GM23338 (cell line): Measurements from ENCODE around the gene KIAA0513. TPM values are rescaled to one million over a fixed set of nuclear protein-coding genes. Genes with fewer than 3 reads are reported as not detected.

Source experiments
- ATAC-seq: fragments of 200-7000 bp; cut with Tn5 transposase; 3 replicates; pipeline ENCODE4 v1.9.1; 2020
- DNase-seq: peaks from one replicate; pipeline ENCODE4 v3.0.0-alpha.2; 2015; ENCODE audit warnings: low spot score
- H2AFZ ChIP-seq: fragments of 200-600 bp; sonication (generic); 2 replicates; pipeline ENCODE4 v1.8.0; 2016; ENCODE audit warnings: antibody characterized with exemption, mild to moderate bottlenecking, moderate library complexity
- H3F3A ChIP-seq: fragments of 200-600 bp; sonication (generic); replicated peaks from 2 replicates; pipeline ENCODE4 v1.8.0; 2017; ENCODE audit warnings: antibody characterized with exemption, mixed run types, low read depth
- H3K27ac ChIP-seq: fragments of 200-600 bp; sonication (generic); 2 replicates; pipeline ENCODE4 v1.6.1; 2016; ENCODE audit warnings: low read depth
- H3K27me3 ChIP-seq: fragments of 200-600 bp; sonication (generic); 2 replicates; pipeline ENCODE4 v1.8.0; 2016; ENCODE audit warnings: mild to moderate bottlenecking, mixed run types, moderate library complexity; ENCODE audit not compliant: insufficient read depth
- H3K36me3 ChIP-seq: fragments of 200-600 bp; sonication (generic); 2 replicates; pipeline ENCODE4 v1.8.0; 2016; ENCODE audit warnings: mild to moderate bottlenecking; ENCODE audit not compliant: insufficient read depth
- H3K4me1 ChIP-seq: fragments of 200-600 bp; sonication (generic); 2 replicates; pipeline ENCODE4 v1.8.0; 2016; ENCODE audit warnings: mild to moderate bottlenecking, moderate library complexity; ENCODE audit not compliant: insufficient read depth
- H3K4me2 ChIP-seq: fragments of 200-600 bp; sonication (generic); 2 replicates; pipeline ENCODE4 v1.7.1; 2017; ENCODE audit warnings: mixed run types
- H3K4me3 ChIP-seq: fragments of 200-600 bp; sonication (generic); 2 replicates; pipeline ENCODE4 v1.6.1; 2016; ENCODE audit warnings: mixed run types
- H3K79me2 ChIP-seq: fragments of 200-600 bp; sonication (generic); replicated peaks from 2 replicates; pipeline ENCODE4 v1.8.0; 2017; ENCODE audit warnings: mild to moderate bottlenecking; ENCODE audit not compliant: insufficient read depth
- H3K9me2 ChIP-seq: fragments of 200-600 bp; sonication (generic); 2 replicates; pipeline ENCODE4 v1.8.0; 2017; ENCODE audit not compliant: insufficient read depth
- H4K20me1 ChIP-seq: fragments of 200-600 bp; sonication (generic); replicated peaks from 2 replicates; pipeline ENCODE4 v1.8.0; 2017; ENCODE audit warnings: mild to moderate bottlenecking; ENCODE audit not compliant: insufficient read depth
- H3K27ac Mint-ChIP-seq: 2 replicates; pipeline ENCODE4 v1.8.0; 2020; ENCODE audit warnings: inconsistent platforms, mild to moderate bottlenecking, moderate library complexity, mixed read lengths
- H3K27me3 Mint-ChIP-seq: 3 replicates; pipeline ENCODE4 v1.8.0; 2022; ENCODE audit warnings: low read depth, mild to moderate bottlenecking, moderate library complexity, mixed read lengths, inconsistent platforms; ENCODE audit not compliant: insufficient read depth, poor library complexity
- H3K36me3 Mint-ChIP-seq: 3 replicates; pipeline ENCODE4 v1.8.0; 2021; ENCODE audit warnings: low read depth, mild to moderate bottlenecking, inconsistent platforms, moderate library complexity, mixed read lengths
- H3K4me1 Mint-ChIP-seq: 3 replicates; pipeline ENCODE4 v1.8.0; 2020; ENCODE audit warnings: mild to moderate bottlenecking, inconsistent platforms, mixed read lengths
- H3K4me3 Mint-ChIP-seq: 3 replicates; pipeline ENCODE4 v1.8.0; 2021; ENCODE audit warnings: moderate library complexity, mild to moderate bottlenecking, inconsistent platforms, mixed read lengths
- H3K9me3 Mint-ChIP-seq: 3 replicates; pipeline ENCODE4 v1.8.0; 2020; ENCODE audit warnings: moderate library complexity, mild to moderate bottlenecking, inconsistent platforms, mixed read lengths
- REST ChIP-seq: IDR thresholded peaks from one replicate; pipeline ENCODE4 v1.6.1; 2018; ENCODE audit warnings: antibody characterized with exemption; ENCODE audit not compliant: unreplicated experiment
- ZNF331 ChIP-seq: fragments of 250-450 bp; sonication (Bioruptor Pico); IDR thresholded peaks from 2 replicates; pipeline ENCODE4 v1.5.0; 2020; ENCODE audit warnings: low read depth, mild to moderate bottlenecking, moderate library complexity
- ZNF462 ChIP-seq: fragments of 250-450 bp; sonication (Bioruptor Pico); IDR thresholded peaks from 2 replicates; pipeline ENCODE4 v1.5.0; 2020; ENCODE audit warnings: mild to moderate bottlenecking, moderate library complexity
- polyA plus RNA-seq: library from polyadenylated mRNA; unstranded; fragments of >200 nt; fragmentation: Nextera tagmentation; extraction: Ambion mirVana; gene quantifications from 2 replicates; pipeline ENCODE4 v1.2.1, GENCODE V29; 2016
- total RNA-seq: library from RNA; depleted of rRNA; stranded (reverse); fragments of >200 nt; shearing (Covaris generic); gene quantifications from 2 replicates; pipeline ENCODE4 v1.2.3, GENCODE V29; 2014

The KIAA0513 gene
- total and polyA plus RNA-seq, 2 experiments from 2014 or later, result 2.1 to 8.7 TPM

GRCh38 chr16:85017633-85018032 is 10.0 kb upstream of the KIAA0513 start:
- Histone ChIP-seq H3K9me2 (no peaks in the 10 kb centered on the region), H3K27ac (no peak overlapping the region), H2AFZ (no peak overlapping the region), H3K79me2 (no peaks in the 10 kb centered on the region), H3K4me2 (no peak overlapping the region), H3F3A (no peaks in the 10 kb centered on the region), H3K4me3 (no peak overlapping the region), H4K20me1 (no peaks in the 10 kb centered on the region), H3K4me1 (no peaks in the 10 kb centered on the region), H3K36me3 (no peaks in the 10 kb centered on the region), H3K27me3 (no peaks in the 10 kb centered on the region)
- DNase-seq, result no peak
- no peaks in the 10 kb centered on the region for H3K4me1 Mint-ChIP-seq
- H3K4me3 Mint-ChIP-seq, result no peak overlapping the region
- H3K27ac Mint-ChIP-seq, result no peak overlapping the region
- H3K9me3 Mint-ChIP-seq, result no peaks in the 10 kb centered on the region; the same call in 2 of the 3 replicates
- peaks cover 3% of the 10 kb centered on the region for H3K27me3 Mint-ChIP-seq
- no peak for ATAC-seq
- TF ChIP-seq REST (no peak), ZNF462 (CRISPR knock-in tag) (no peak), ZNF331 (no peak)
- no peaks in the 10 kb centered on the region for H3K36me3 Mint-ChIP-seq
